Prostate gland (tissue), 2 donors: ENCODE results near the gene ZBTB21.

Source experiments
- POLR2A ChIP-seq: fragments of 450-650 bp; IDR thresholded peaks from one replicate; pipeline ENCODE4 v1.6.1; 2016; ENCODE audit warnings: antibody characterized with exemption, mild to moderate bottlenecking
- TF ChIP-seq, protein P1 (sequence below), 4 experiments: fragments of 200-600 bp in 2 of 4; fragments of 450-650 bp in 2 of 4; sonication (generic) in 2 of 4; IDR thresholded peaks; 1 replicate in 3 of 4; 2 replicates in 1 of 4; pipeline ENCODE4 v1.5.1; 2016 to 2019; ENCODE audit warnings: antibody characterized with exemption in 4 of 4, mild to moderate bottlenecking in 2 of 4, moderate library complexity in 2 of 4

DNA sequence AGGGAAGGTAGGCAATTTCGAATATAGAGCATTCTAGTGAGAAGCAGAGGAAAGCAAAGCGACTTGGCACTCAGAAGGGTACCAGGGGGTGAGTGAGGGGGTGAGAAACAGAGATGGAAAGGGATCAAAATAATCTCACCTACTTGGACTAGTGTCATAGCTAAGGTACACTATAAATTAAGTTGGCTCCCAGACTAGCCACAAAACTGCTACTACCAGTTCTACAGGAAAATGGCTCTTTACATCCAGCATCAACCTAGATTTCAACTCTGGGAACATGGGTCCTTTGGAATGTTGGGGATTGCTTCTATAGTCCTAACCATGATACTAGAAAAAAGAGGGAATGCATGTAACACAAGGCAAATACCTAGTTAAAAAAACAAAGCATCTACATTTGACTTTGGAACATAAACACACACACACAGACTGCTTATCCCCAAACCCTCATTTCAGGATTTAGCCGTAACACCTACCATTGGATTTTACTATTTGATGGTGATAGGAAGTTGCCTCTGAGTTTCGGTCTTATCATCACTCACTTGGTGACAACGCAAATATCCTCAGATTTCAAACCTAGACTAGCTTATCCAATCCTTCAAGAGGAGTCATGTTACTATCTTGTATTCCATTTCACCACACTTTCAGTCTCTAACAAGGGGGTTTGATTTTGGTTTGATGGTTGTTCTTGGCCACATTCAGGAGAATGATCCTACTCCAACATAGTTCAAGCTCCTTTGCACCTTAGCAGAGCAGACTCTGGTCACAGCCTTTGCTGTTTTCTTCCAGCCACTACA lies 5.6 kb downstream of the ZBTB21 start:
- TF ChIP-seq POLR2A, result no peak
- TF ChIP-seq, protein P1, sequence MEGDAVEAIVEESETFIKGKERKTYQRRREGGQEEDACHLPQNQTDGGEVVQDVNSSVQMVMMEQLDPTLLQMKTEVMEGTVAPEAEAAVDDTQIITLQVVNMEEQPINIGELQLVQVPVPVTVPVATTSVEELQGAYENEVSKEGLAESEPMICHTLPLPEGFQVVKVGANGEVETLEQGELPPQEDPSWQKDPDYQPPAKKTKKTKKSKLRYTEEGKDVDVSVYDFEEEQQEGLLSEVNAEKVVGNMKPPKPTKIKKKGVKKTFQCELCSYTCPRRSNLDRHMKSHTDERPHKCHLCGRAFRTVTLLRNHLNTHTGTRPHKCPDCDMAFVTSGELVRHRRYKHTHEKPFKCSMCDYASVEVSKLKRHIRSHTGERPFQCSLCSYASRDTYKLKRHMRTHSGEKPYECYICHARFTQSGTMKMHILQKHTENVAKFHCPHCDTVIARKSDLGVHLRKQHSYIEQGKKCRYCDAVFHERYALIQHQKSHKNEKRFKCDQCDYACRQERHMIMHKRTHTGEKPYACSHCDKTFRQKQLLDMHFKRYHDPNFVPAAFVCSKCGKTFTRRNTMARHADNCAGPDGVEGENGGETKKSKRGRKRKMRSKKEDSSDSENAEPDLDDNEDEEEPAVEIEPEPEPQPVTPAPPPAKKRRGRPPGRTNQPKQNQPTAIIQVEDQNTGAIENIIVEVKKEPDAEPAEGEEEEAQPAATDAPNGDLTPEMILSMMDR (IDR thresholded peaks at IDR 0.05), result no peak
